HepG2 (cell line): ENCODE results near the gene KRTAP5-2. TPM values are rescaled to one million over a fixed set of nuclear protein-coding genes. Genes with fewer than 3 reads are reported as not detected.
"Not testable (repeated sequence)": the region's sequence is repeated elsewhere in the genome, so short reads cannot be mapped to it uniquely, and the experiment has no call there.

ENCODE experiments used
- ATAC-seq: fragments of 200-7000 bp; cut with Tn5 transposase; 3 replicates; pipeline ENCODE4 v1.9.1; 2020; ENCODE audit warnings: mild to moderate bottlenecking, moderate library complexity
- BruUV-seq: library from RNA; stranded (reverse); fragments of 400-500 nt; replicated peaks from 2 replicates; lab custom pipeline; 2021; lab: Mats Ljungman, UMichigan
- CTCF ChIA-PET: fragments of 300-600 bp; formaldehyde crosslinking; extraction: SDS; loops from one replicate; lab custom pipeline; 2021; ENCODE audit warnings: low total read pairs, inconsistent platforms, low intra/inter-chr PET ratio; lab: Yijun Ruan, JAX
- POLR2A ChIA-PET: fragments of 350-600 bp; sonication (Branson Sonifier 250); formaldehyde crosslinking; loops from one replicate; lab custom pipeline; 2020; ENCODE audit warnings: antibody characterized with exemption, inconsistent platforms; lab: Yijun Ruan, JAX
- DNase-seq: peaks from one replicate; pipeline ENCODE4 v3.0.0-alpha.2; 2015; ENCODE audit warnings: low spot score
- FAIRE-seq: peaks from 3 replicates; lab custom pipeline; 2011; peaks lifted over from hg19 to GRCh38; lab: Jason Lieb, UNC
- H2AFZ ChIP-seq: one replicate; pipeline ENCODE4 v1.6.1; 2011; ENCODE audit warnings: low read length, inconsistent platforms
- H3K27ac ChIP-seq: fragments of 300-600 bp; 3 replicates; pipeline ENCODE4 v1.8.0; 2011; ENCODE audit warnings: mixed run types, mild to moderate bottlenecking, mixed read lengths, low read length, inconsistent platforms; ENCODE audit not compliant: insufficient read depth; ENCODE audit errors: extremely low read length
- H3K27me3 ChIP-seq, 2 experiments: fragments of 200-600 bp in 1 of 2; 2 replicates in 1 of 2; 3 replicates in 1 of 2; pipeline versions ENCODE4 v1.6.0 to v1.8.0; 2011; ENCODE audit warnings: low read length in 2 of 2, mild to moderate bottlenecking in 2 of 2, moderate library complexity in 2 of 2, inconsistent platforms in 1 of 2; ENCODE audit not compliant: insufficient read depth in 2 of 2, control insufficient read depth in 1 of 2
- H3K36me3 ChIP-seq, 2 experiments: fragments of 200-600 bp in 1 of 2; replicated peaks in 1 of 2; 2 replicates in 1 of 2; 3 replicates in 1 of 2; pipeline versions ENCODE4 v1.5.1 to v1.8.0; 2011; ENCODE audit warnings: low read length in 2 of 2, inconsistent platforms in 1 of 2; ENCODE audit not compliant: insufficient read depth in 2 of 2, control insufficient read depth in 1 of 2
- H3K4me1 ChIP-seq: 2 replicates; pipeline ENCODE4 v1.5.1; 2012; ENCODE audit warnings: low read length, inconsistent platforms; ENCODE audit not compliant: insufficient read depth
- H3K4me2 ChIP-seq: 2 replicates; pipeline ENCODE4 v1.6.0; 2011; ENCODE audit warnings: low read depth, low read length, inconsistent platforms
- H3K4me3 ChIP-seq, 3 experiments: fragments of 200-600 bp in 1 of 3; sonication (generic), shearing (Covaris generic) in 1 of 3; replicated peaks in 1 of 3; 2 replicates each; pipeline ENCODE4 v1.5.1; 2011 to 2016; ENCODE audit warnings: low read length in 3 of 3, inconsistent platforms in 2 of 3, low read depth in 2 of 3, mild to moderate bottlenecking in 2 of 3, control low read depth in 1 of 3, mixed read lengths in 1 of 3; ENCODE audit not compliant: insufficient read depth in 1 of 3
- H3K79me2 ChIP-seq: one replicate; pipeline ENCODE4 v1.6.1; 2011; ENCODE audit warnings: low read length, inconsistent platforms; ENCODE audit not compliant: insufficient read depth
- H3K9ac ChIP-seq: 2 replicates; pipeline ENCODE4 v1.6.0; 2011; ENCODE audit warnings: mild to moderate bottlenecking, low read depth, low read length, inconsistent platforms; ENCODE audit not compliant: insufficient read depth
- H3K9me3 ChIP-seq: 2 replicates; pipeline ENCODE4 v1.5.1; 2012; ENCODE audit warnings: mild to moderate bottlenecking, low read length
- H4K20me1 ChIP-seq: 2 replicates; pipeline ENCODE4 v1.6.0; 2011; ENCODE audit warnings: inconsistent platforms, mild to moderate bottlenecking, low read length, moderate library complexity; ENCODE audit not compliant: insufficient read depth
- WGBS: methylation state at CpG from one replicate; pipeline ENCODE4 v1.1.6; 2017; ENCODE audit warnings: low lambda C conversion rate; 5-methylcytosine and 5-hydroxymethylcytosine counted together
- in situ Hi-C: cut with HindIII; loops from 2 replicates; pipeline ENCODE4 v1.10.0; 2017; ENCODE audit warnings: low pct_unique_long_range_greater_than_20kb; ENCODE audit not compliant: extremely low pct_ligation_motif_present
- intact Hi-C: fragments of 100-400 bp; cut with micrococcal nuclease; formaldehyde crosslinking; loops from one replicate; pipeline ENCODE4 v1.10.0; 2022; ENCODE audit not compliant: unreplicated experiment
- polyA plus RNA-seq, 8 experiments: library from polyadenylated mRNA; depleted of rRNA in 3 of 8; stranded (reverse) in 7 of 8; unstranded in 1 of 8; fragments of >200 nt; fragmentation: Illumina TruSeq in 4 of 8; extraction: Trizol in 4 of 8; gene quantifications; 2 replicates each; pipeline versions ENCODE4 v1.2.1 to v1.2.3, GENCODE V29; 2011 to 2016; ENCODE audit warnings: low read depth in 4 of 8, missing spikeins in 1 of 8, mixed read lengths in 1 of 8; ENCODE audit not compliant: insufficient read depth in 1 of 8
- total RNA-seq, 5 experiments: library from RNA; depleted of rRNA; stranded (reverse); fragments of >200 nt; fragmentation: Illumina TruSeq; extraction: Trizol; gene quantifications; 2 replicates each; pipeline ENCODE4 v1.2.3, GENCODE V29; 2016; ENCODE audit warnings: low read depth in 1 of 5

Gene KRTAP5-2
- total and polyA plus RNA-seq, 2 of the 13 experiments (the other 11 are each of a cell fraction or from before 2014, with no cell fraction given) = not detected

DNA sequence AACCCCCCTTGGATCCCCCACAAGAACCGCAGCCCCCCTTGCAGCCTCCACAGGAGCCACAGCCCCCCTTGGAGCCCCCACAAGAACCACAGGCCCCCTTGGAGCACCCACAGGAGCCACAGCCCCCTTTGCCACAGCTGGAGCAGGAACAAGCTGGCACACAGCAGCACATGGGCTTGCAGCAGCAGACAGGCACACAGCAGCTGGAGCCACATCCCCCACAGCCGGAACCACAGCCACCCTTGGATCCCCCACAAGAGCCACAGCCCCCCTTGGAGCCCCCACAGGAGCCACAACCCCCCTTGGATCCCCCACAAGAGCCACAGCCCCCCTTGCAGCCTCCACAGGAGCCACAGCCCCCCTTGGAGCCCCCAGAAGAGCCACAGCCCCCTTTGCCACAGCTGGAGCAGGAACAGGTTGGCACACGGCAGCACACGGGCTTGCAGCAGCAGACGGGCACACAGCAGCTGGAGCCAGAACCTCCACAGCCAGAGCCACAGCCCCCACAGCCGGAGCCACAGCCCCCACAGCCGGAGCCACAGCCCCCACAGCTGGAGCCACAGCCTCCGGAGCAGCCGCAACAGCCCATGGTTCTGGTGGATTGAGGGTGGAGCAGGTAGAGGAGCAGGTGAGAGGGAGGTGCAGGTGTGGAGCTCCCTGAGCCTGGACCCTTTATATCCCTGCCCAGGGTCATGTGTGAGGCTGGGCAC lies 13.3 kb downstream of the KRTAP5-2 start, which contains the start of gene KRTAP5-1:
TSS of gene KRTAP5-1 (minus strand) at position 623 of the 710 bp plus-strand sequence. CDS start at position 589, 34 bp downstream.
- intact Hi-C loops, ATAC-seq, H3K4me2 ChIP-seq, BruUV-seq, H3K27me3 ChIP-seq, H2AFZ ChIP-seq, H4K20me1 ChIP-seq, H3K9me3 ChIP-seq, H3K27ac ChIP-seq, H3K4me3 ChIP-seq, in situ Hi-C loops, H3K9ac ChIP-seq, H3K79me2 ChIP-seq, POLR2A ChIA-PET, FAIRE-seq, DNase-seq, CTCF ChIA-PET, H3K36me3 ChIP-seq: not testable (repeated sequence)
- H3K4me1 ChIP-seq = 0 out of 2 replicates have a peak, but pooled peaks cover 12% of the 10 kb centered on the region
- 53% methylated on average over 4 of the region's 9 CpGs for WGBS

DNA sequence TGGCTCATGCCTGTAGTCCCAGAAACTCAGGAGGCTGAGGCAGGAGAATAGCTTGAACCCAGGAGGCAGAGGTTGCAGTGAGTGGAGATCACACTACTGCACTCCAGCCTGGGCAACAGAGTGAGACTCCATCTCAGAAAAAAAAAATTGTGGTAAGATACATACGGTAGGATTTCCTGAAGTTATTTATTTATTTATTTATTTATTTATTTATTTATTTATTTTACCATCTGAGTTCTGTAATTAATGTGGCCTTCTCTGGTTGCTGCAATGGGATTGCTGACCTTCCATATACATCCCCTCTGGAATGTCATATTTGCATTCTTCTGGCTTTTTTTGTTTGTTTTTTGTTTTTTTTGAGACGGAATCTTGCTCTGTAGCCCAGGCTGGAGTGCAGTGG lies 15.2 kb downstream of the KRTAP5-2 start:
- H2AFZ ChIP-seq, intact Hi-C loops, H3K9ac ChIP-seq, H3K9me3 ChIP-seq, POLR2A ChIA-PET, BruUV-seq, CTCF ChIA-PET, H3K4me1 ChIP-seq, DNase-seq, H3K27ac ChIP-seq, H3K4me3 ChIP-seq, H4K20me1 ChIP-seq, in situ Hi-C loops, H3K36me3 ChIP-seq, ATAC-seq, H3K27me3 ChIP-seq, FAIRE-seq, H3K4me2 ChIP-seq, H3K79me2 ChIP-seq: not testable (repeated sequence)
- WGBS = 81% methylated on average over 2 of the region's 2 CpGs
